Spleen (tissue), 7 donors: ENCODE results near the gene FAR2.

Experiments used
- CTCF ChIP-seq, 11 experiments: fragments of 200-600 bp in 7 of 11; fragments of 450-650 bp in 4 of 11; sonication (generic) in 4 of 11; IDR thresholded peaks in 8 of 11; conservative IDR thresholded peaks in 3 of 11; 1 replicate in 7 of 11; 2 replicates in 4 of 11; pipeline versions ENCODE4 v1.4.0 to v1.8.0; 2016 to 2021; ENCODE audit warnings: antibody characterized with exemption in 11 of 11, inconsistent platforms in 4 of 11, mild to moderate bottlenecking in 1 of 11
- POLR2A ChIP-seq, 3 donors: fragments of 450-650 bp; IDR thresholded peaks; one replicate each; pipeline ENCODE4 v1.5.1; 2017; ENCODE audit warnings: antibody characterized with exemption in 3 of 3, mild to moderate bottlenecking in 1 of 3
- donor health status: DM: no; HTN: no; CAD: no; lungs with moderate emphysema.
- donor health status: DM: no; HTN: no; CAD: no.
- donor health status: DM: no; HTN: no; CAD: no.

- TF ChIP-seq CTCF (IDR thresholded peaks at IDR 0.05 in 8 of 11, conservative IDR thresholded peaks at IDR 0.05 in 3 of 11) (no peak), POLR2A (IDR thresholded peaks at IDR 0.05) (no peak)
These were observed 227.0 kb downstream of the FAR2 start for GRCh38 chr12:29376118-29376517.
